ENCODE measurements around the gene SANBR. TPM values are rescaled to one million over a fixed set of nuclear protein-coding genes. Genes with fewer than 3 reads are reported as not detected.

Gene SANBR
- total and polyA plus RNA-seq, 2 of the 13 experiments (the other 11 are each of a cell fraction or from before 2014, with no cell fraction given): 9.8 to 20.9 TPM

GRCh38 chr2:61055557-61055956, 10.1 kb upstream of the SANBR start:
- TF ChIP-seq NFE2L2 (IDR thresholded peaks at IDR 0.05; ENCODE audit: low read length): no peak
- TF ChIP-seq RFX3 (CRISPR knock-in tag; IDR thresholded peaks at IDR 0.05): peak; percentile 18; the same call in 1 of the 2 replicates
- TF ChIP-seq ZNF652 (CRISPR knock-in tag; IDR thresholded peaks at IDR 0.05; ENCODE audit: borderline replicate concordance, low read depth): peak; percentile 62; the same call in 1 of the 2 replicates
- TF ChIP-seq RFX1 (IDR thresholded peaks at IDR 0.05): peak; percentile 13; the same call in 1 of the 2 replicates
- TF ChIP-seq GATAD2A (CRISPR knock-in tag; IDR thresholded peaks at IDR 0.05): 0 out of 2 replicates have a peak, but pooled peaks have one; percentile 18
- TF ChIP-seq YY1 (IDR thresholded peaks at IDR 0.05; ENCODE audit: insufficient read depth, insufficient replicate concordance, low read depth, low read length): no peak
- H2AFZ ChIP-seq (ENCODE audit: low read length): no peak overlapping the region
- ATAC-seq: 0 out of 3 replicates have a peak, but pooled peaks have one; percentile 23
- no peak overlapping the region for H3K9ac ChIP-seq (ENCODE audit: insufficient read depth, low read depth, low read length)
- in situ Hi-C loops (cut with HindIII; ENCODE audit: extremely low pct_ligation_motif_present, low pct_unique_long_range_greater_than_20kb): no loop called here
- ChIA-PET POLR2A (no interaction called here), CTCF (ENCODE audit: low intra/inter-chr PET ratio, low total read pairs) (no interaction called here)
- H4K20me1 ChIP-seq (ENCODE audit: insufficient read depth, low read length): no peaks in the 10 kb centered on the region
- no peaks in the 10 kb centered on the region for H3K79me2 ChIP-seq (ENCODE audit: insufficient read depth, low read length)
- H3K4me1 ChIP-seq (ENCODE audit: insufficient read depth, low read length): peaks cover 12% of the 10 kb centered on the region; the same call in 1 of the 2 replicates
- H3K4me2 ChIP-seq (ENCODE audit: low read depth, low read length): no peak overlapping the region
- no peaks in the 10 kb centered on the region for H3K27me3 ChIP-seq (ENCODE audit: control insufficient read depth in 1 of 2, insufficient read depth in 2 of 2, low read length in 2 of 2)
- 71% methylated on average over 2 of the region's 2 CpGs for WGBS (ENCODE audit: low lambda C conversion rate)
- no peak overlapping the region for H3K4me3 ChIP-seq (replicated peaks in 1 of 3; ENCODE audit: insufficient read depth in 1 of 3, low read depth in 2 of 3, low read length in 3 of 3)
- H3K9me3 ChIP-seq (ENCODE audit: low read length): no peaks in the 10 kb centered on the region
- H3K27ac ChIP-seq (ENCODE audit: extremely low read length, insufficient read depth, low read length): peak overlapping the region; percentile 60
- no peak for DNase-seq (ENCODE audit: low spot score)
- intact Hi-C loops (cut with micrococcal nuclease; ENCODE audit: unreplicated experiment): no loop called here
- no peak for FAIRE-seq
- H3K36me3 ChIP-seq (replicated peaks in 1 of 2; ENCODE audit: control insufficient read depth in 1 of 2, insufficient read depth in 2 of 2, low read length in 2 of 2): peaks cover 4 to 17% of the 10 kb centered on the region in 2 experiments
- BruUV-seq (replicated peaks): TSS peak; percentile 28

GRCh38 chr2:61057562-61057961, 8.1 kb upstream of the SANBR start:
- intact Hi-C loops (cut with micrococcal nuclease; ENCODE audit: unreplicated experiment) (no loop called here), in situ Hi-C loops (cut with HindIII; ENCODE audit: extremely low pct_ligation_motif_present, low pct_unique_long_range_greater_than_20kb) (no loop called here)
- H3K36me3 ChIP-seq (replicated peaks in 1 of 2; ENCODE audit: control insufficient read depth in 1 of 2, insufficient read depth in 2 of 2, low read length in 2 of 2): peaks cover 2 to 13% of the 10 kb centered on the region in 2 experiments; a peak in 3 of 5 replicates
- H3K27ac ChIP-seq (ENCODE audit: extremely low read length, insufficient read depth, low read length): no peak overlapping the region
- no peaks in the 10 kb centered on the region for H3K79me2 ChIP-seq (ENCODE audit: insufficient read depth, low read length)
- DNase-seq (ENCODE audit: low spot score) (no peak), FAIRE-seq (no peak), ATAC-seq (peak; percentile 71)
- no TSS peak for BruUV-seq (replicated peaks)
- no peaks in the 10 kb centered on the region for H4K20me1 ChIP-seq (ENCODE audit: insufficient read depth, low read length)
- no peaks in the 10 kb centered on the region for H3K27me3 ChIP-seq (ENCODE audit: control insufficient read depth in 1 of 2, insufficient read depth in 2 of 2, low read length in 2 of 2)
- ChIA-PET POLR2A (interaction anchor here (1.1 kb wide), 1 partner anchor 8 kb away, joined by 3 read pairs; the partner anchor contains the start of gene SANBR), CTCF (ENCODE audit: low intra/inter-chr PET ratio, low total read pairs) (no interaction called here)
- H3K4me1 ChIP-seq (ENCODE audit: insufficient read depth, low read length): peaks cover 12% of the 10 kb centered on the region; the same call in 1 of the 2 replicates
- TF ChIP-seq GMEB2 (CRISPR knock-in tag; IDR thresholded peaks at IDR 0.05; ENCODE audit: low read depth) (no peak), RBM22 (optimal IDR thresholded peaks at IDR 0.05; ENCODE audit: low read length) (peak; percentile 54), POLR2G (IDR thresholded peaks at IDR 0.05; ENCODE audit: low read depth, low read length) (peak; percentile 27; the same call in 1 of the 2 replicates), ZNF263 (CRISPR knock-in tag; IDR thresholded peaks at IDR 0.05) (peak; percentile 84)
- H3K4me2 ChIP-seq (ENCODE audit: low read depth, low read length): no peak overlapping the region
- no peak overlapping the region for H3K9ac ChIP-seq (ENCODE audit: insufficient read depth, low read depth, low read length)
- no peak overlapping the region for H3K4me3 ChIP-seq (replicated peaks in 1 of 3; ENCODE audit: insufficient read depth in 1 of 3, low read depth in 2 of 3, low read length in 3 of 3)
- no peaks in the 10 kb centered on the region for H3K9me3 ChIP-seq (ENCODE audit: low read length)
- H2AFZ ChIP-seq (ENCODE audit: low read length): no peak overlapping the region
